ENCODE data around the gene TREH. TPM values are rescaled to one million over a fixed set of nuclear protein-coding genes. Genes with fewer than 3 reads are reported as not detected.
"Not testable (repeated sequence)": the region's sequence is repeated elsewhere in the genome, so short reads cannot be mapped to it uniquely, and the experiment has no call there.

TREH gene
- total and polyA plus RNA-seq, 2 experiments from 2014 or later, result 0.06 TPM; not detected in 1

DNA sequence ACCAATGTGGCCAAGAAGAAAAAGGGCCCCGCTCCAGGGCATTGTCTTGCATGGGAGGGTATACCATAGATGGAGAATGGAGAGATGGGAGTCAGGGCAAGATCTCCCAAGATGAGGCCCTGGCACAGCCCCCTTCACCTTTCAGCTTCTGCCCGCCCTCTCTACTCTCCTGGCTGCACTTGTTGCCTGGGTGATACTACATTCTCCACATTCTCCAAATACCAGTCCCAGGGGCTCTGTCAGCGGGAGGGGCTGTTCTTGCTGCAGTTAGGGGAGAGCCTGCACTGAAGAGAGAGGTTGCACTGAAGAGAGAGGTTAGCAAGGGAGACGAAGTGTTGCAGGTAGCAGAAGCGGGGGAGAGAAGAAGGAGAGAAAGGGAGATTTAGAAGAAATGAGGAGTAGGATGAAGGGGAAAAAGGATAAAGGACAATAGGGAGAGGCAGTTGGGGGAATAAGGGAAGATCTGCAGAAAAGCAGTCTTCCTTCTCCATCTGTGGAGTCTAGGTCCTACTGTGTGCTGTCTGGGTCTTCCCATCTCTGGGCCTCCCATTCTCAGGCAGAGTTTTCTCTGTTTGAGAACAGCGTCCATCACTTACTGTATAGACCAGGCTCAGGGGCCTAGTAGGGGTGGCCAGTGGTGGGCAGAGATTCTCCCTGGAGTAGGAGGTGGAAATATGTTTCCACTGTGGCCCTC lies 64.0 kb downstream of the TREH start:
- peak overlapping the region; percentile 99 for H3K27ac ChIP-seq
- no peak overlapping the region for H2AFZ ChIP-seq
- no peak for DNase-seq
- H3K36me3 ChIP-seq (ENCODE audit: low read depth), result peaks cover 16% of the 10 kb centered on the region
- H3F3A ChIP-seq (ENCODE audit: insufficient read depth), result peaks cover 71% of the 10 kb centered on the region
- in situ Hi-C loops (cut with MboI), result no loop called here
- H3K9me3 ChIP-seq (ENCODE audit: low read depth), result no peaks in the 10 kb centered on the region
- H3K4me2 ChIP-seq (ENCODE audit: unreplicated experiment), result no peak overlapping the region
- H3K4me1 ChIP-seq (ENCODE audit: insufficient read depth), result peaks cover 55% of the 10 kb centered on the region
- no peaks in the 10 kb centered on the region for H4K20me1 ChIP-seq (ENCODE audit: insufficient read depth)
- no peak overlapping the region for H3K4me3 ChIP-seq
- peaks cover 59% of the 10 kb centered on the region for H3K79me2 ChIP-seq (ENCODE audit: insufficient read depth)
- H3K27me3 ChIP-seq (replicated peaks; ENCODE audit: insufficient read depth), result no peaks in the 10 kb centered on the region
- TF ChIP-seq EZH2 (IDR thresholded peaks at IDR 0.05; ENCODE audit: insufficient read depth, poor library complexity, severe bottlenecking) (no peak), EZH2phosphoT487 (IDR thresholded peaks at IDR 0.05; ENCODE audit: insufficient read depth, low read depth) (no peak)
- H3K9me2 ChIP-seq (ENCODE audit: insufficient read depth), result no peaks in the 10 kb centered on the region
- WGBS, 2 experiments (ENCODE audit: low coverage in 1 of 2, low lambda C conversion rate in 2 of 2, missing lambda C conversion rate in 2 of 2), result 98 to 100% methylated on average over 6 of the region's 6 CpGs
- H3K9ac ChIP-seq, result no peak overlapping the region

DNA sequence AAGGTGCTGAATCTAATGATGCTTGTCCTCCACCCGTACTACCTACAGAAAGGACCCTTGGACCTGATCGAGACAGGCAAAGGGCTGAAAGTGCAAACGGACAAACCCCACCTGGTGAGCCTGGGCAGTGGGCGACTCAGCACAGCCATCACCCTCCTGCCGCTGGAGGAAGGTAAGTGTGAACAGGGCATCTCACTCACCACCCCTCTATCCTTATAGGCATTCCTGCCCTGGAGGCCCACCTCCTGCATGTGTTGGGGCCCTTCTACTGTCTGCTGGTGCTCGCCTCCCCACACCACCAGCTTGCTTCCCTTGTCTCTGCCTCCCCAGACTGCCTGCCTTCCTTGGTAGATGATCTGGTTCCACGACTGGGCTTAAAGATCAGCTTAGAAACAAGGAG lies 64.9 kb downstream of the TREH start:
- in situ Hi-C loops (cut with MboI), result no loop called here

DNA sequence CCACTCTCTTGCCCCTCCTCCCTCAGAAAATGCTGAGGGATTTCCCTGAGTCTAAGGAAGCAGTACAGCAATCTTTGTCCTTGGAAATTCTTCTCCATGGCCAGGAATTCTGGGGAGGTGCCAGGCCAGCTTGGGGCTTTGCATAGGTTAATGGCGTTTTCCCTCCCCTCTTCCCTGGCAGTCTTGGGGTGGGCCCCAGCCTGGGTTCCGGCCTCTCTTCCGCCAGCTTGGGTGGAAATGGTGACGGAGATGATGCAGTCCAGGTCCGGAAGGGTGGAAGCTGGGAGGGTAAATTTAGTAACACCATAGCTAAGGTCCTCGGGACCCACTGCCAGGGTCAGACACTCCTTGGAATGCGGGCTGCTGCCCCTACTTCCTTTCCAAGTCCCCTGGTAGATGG lies 67.1 kb downstream of the TREH start:
- in situ Hi-C loops (cut with MboI), result no loop called here
- Histone ChIP-seq H3F3A (ENCODE audit: insufficient read depth) (peaks cover 44% of the 10 kb centered on the region), H4K20me1 (ENCODE audit: insufficient read depth) (no peaks in the 10 kb centered on the region), H3K9ac (peak overlapping the region; percentile 75), H2AFZ (peak overlapping the region; percentile 23; the same call in 1 of the 2 replicates), H3K4me3 (peak overlapping the region; percentile 59), H3K9me3 (ENCODE audit: low read depth) (no peaks in the 10 kb centered on the region), H3K27me3 (replicated peaks; ENCODE audit: insufficient read depth) (no peaks in the 10 kb centered on the region), H3K79me2 (ENCODE audit: insufficient read depth) (peaks cover 74% of the 10 kb centered on the region), H3K4me1 (ENCODE audit: insufficient read depth) (peaks cover 32% of the 10 kb centered on the region), H3K27ac (peak overlapping the region; percentile 69), H3K9me2 (ENCODE audit: insufficient read depth) (no peaks in the 10 kb centered on the region), H3K4me2 (ENCODE audit: unreplicated experiment) (peak overlapping the region; percentile 84), H3K36me3 (ENCODE audit: low read depth) (peaks cover 16% of the 10 kb centered on the region)
- DNase-seq, result peak; percentile 59
- WGBS, 2 experiments (ENCODE audit: low coverage in 1 of 2, low lambda C conversion rate in 2 of 2, missing lambda C conversion rate in 2 of 2), result 10 to 14% methylated on average over 7 of the region's 7 CpGs
- TF ChIP-seq EZH2 (IDR thresholded peaks at IDR 0.05; ENCODE audit: insufficient read depth, poor library complexity, severe bottlenecking), result no peak
- no peak for TF ChIP-seq EZH2phosphoT487 (IDR thresholded peaks at IDR 0.05; ENCODE audit: insufficient read depth, low read depth)

More for the DNA sequence above, 64.9 kb downstream of the TREH start:
- WGBS, 2 experiments (ENCODE audit: low coverage in 1 of 2, low lambda C conversion rate in 2 of 2, missing lambda C conversion rate in 2 of 2), result 94 to 95% methylated on average over 7 of the region's 7 CpGs
- Histone ChIP-seq H3K79me2 (ENCODE audit: insufficient read depth) (peaks cover 65% of the 10 kb centered on the region), H4K20me1 (ENCODE audit: insufficient read depth) (no peaks in the 10 kb centered on the region), H3K36me3 (ENCODE audit: low read depth) (peaks cover 16% of the 10 kb centered on the region), H3K27me3 (replicated peaks; ENCODE audit: insufficient read depth) (no peaks in the 10 kb centered on the region), H3K4me3 (no peak overlapping the region), H3K9ac (no peak overlapping the region), H3K9me3 (ENCODE audit: low read depth) (no peaks in the 10 kb centered on the region), H3K27ac (no peak overlapping the region), H2AFZ (no peak overlapping the region), H3K4me2 (ENCODE audit: unreplicated experiment) (no peak overlapping the region), H3K4me1 (ENCODE audit: insufficient read depth) (peaks cover 46% of the 10 kb centered on the region), H3F3A (ENCODE audit: insufficient read depth) (peaks cover 62% of the 10 kb centered on the region), H3K9me2 (ENCODE audit: insufficient read depth) (no peaks in the 10 kb centered on the region)
- TF ChIP-seq EZH2 (IDR thresholded peaks at IDR 0.05; ENCODE audit: insufficient read depth, poor library complexity, severe bottlenecking) (no peak), EZH2phosphoT487 (IDR thresholded peaks at IDR 0.05; ENCODE audit: insufficient read depth, low read depth) (no peak)
- no peak for DNase-seq

DNA sequence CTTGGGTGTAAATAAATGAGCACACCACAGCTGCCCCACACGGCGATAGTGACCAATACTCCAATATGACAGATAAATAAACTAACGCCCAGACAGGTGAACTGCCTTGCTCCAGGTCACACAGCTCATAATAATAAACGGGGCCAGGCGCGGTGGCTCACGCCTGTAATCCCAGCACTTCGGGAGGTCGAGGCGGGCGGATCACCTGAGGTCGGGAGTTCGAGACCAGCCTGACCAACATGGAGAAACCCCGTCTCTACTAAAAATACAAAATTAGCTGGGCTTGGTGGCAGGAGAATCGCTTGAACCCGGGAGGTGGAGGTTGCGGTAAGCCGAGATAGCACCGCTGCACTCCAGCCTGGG lies 68.0 kb downstream of the TREH start:
- H3F3A ChIP-seq (ENCODE audit: insufficient read depth), result peaks cover 40% of the 10 kb centered on the region
- peaks cover 34% of the 10 kb centered on the region for H3K4me1 ChIP-seq (ENCODE audit: insufficient read depth)
- WGBS, 2 experiments (ENCODE audit: low coverage in 1 of 2, low lambda C conversion rate in 2 of 2, missing lambda C conversion rate in 2 of 2), result 68 to 71% methylated on average over 19 of the region's 19 CpGs
- DNase-seq; H3K9me3 ChIP-seq (ENCODE audit: low read depth); H3K27me3 ChIP-seq (replicated peaks; ENCODE audit: insufficient read depth); H3K36me3 ChIP-seq (ENCODE audit: low read depth); H2AFZ ChIP-seq; H4K20me1 ChIP-seq (ENCODE audit: insufficient read depth); in situ Hi-C loops (cut with MboI); H3K9me2 ChIP-seq (ENCODE audit: insufficient read depth): not testable (repeated sequence)
- H3K27ac ChIP-seq, result peak overlapping the region; percentile 44
- peak overlapping the region; percentile 81 for H3K4me3 ChIP-seq
- H3K79me2 ChIP-seq (ENCODE audit: insufficient read depth), result peaks cover 71% of the 10 kb centered on the region
- peak overlapping the region; percentile 84 for H3K4me2 ChIP-seq (ENCODE audit: unreplicated experiment)
- peak overlapping the region; percentile 99; the same call in 1 of the 2 replicates for H3K9ac ChIP-seq

Measured in GM23248 (cell line).